Measurements from ENCODE around the gene ID3.
"Not testable (repeated sequence)": the region's sequence is repeated elsewhere in the genome, so short reads cannot be mapped to it uniquely, and the experiment has no call there.

ID3 gene

GRCh38 chr1:23546897-23547584, 12.3 kb downstream of the ID3 start:
- no peaks in the 10 kb centered on the region for H3K36me3 ChIP-seq (ENCODE audit: control insufficient read depth, insufficient read depth, low read length)
- DNase-seq (ENCODE audit: low read depth, low spot score): no peak
- no peaks in the 10 kb centered on the region for H3K27me3 ChIP-seq (ENCODE audit: control insufficient read depth, insufficient read depth, low read length)
- no peaks in the 10 kb centered on the region for H3K9me3 ChIP-seq (ENCODE audit: control insufficient read depth, insufficient read depth, low read length)
- H3K4me3 ChIP-seq (ENCODE audit: low read length): no peak overlapping the region
- no peak overlapping the region for H3K27ac ChIP-seq (ENCODE audit: low read length)
- WGBS (ENCODE audit: insufficient coverage, insufficient read length): no CpG with 5 or more reads among the region's 8 CpGs
- peaks cover 6% of the 10 kb centered on the region for H3K4me1 ChIP-seq (ENCODE audit: control insufficient read depth, insufficient read depth, low read length)

- H3K27me3 ChIP-seq (ENCODE audit: control insufficient read depth, insufficient read depth, low read length): no peaks in the 10 kb centered on the region
- H3K36me3 ChIP-seq (ENCODE audit: control insufficient read depth, insufficient read depth, low read length): no peaks in the 10 kb centered on the region
- DNase-seq (ENCODE audit: low read depth, low spot score): no peak
- no CpG with 5 or more reads among the region's 9 CpGs for WGBS (ENCODE audit: insufficient coverage, insufficient read length)
- H3K4me3 ChIP-seq (ENCODE audit: low read length): no peak overlapping the region
- no peaks in the 10 kb centered on the region for H3K9me3 ChIP-seq (ENCODE audit: control insufficient read depth, insufficient read depth, low read length)
- peaks cover 6% of the 10 kb centered on the region for H3K4me1 ChIP-seq (ENCODE audit: control insufficient read depth, insufficient read depth, low read length)
- no peak overlapping the region for H3K27ac ChIP-seq (ENCODE audit: low read length)
Measured at GRCh38 chr1:23545851-23546250, 13.4 kb downstream of the ID3 start.

- H3K27ac ChIP-seq (ENCODE audit: low read length): no peak overlapping the region
- DNase-seq (ENCODE audit: low read depth, low spot score): no peak
Measured at GRCh38 chr1:23544444-23545389, 14.6 kb downstream of the ID3 start.

GRCh38 chr1:23543707-23544443, 15.4 kb downstream of the ID3 start:
- H3K4me3 ChIP-seq (ENCODE audit: low read length): no peak overlapping the region
- no peak overlapping the region for H3K27ac ChIP-seq (ENCODE audit: low read length)
- no CpG with 5 or more reads among the region's 8 CpGs for WGBS (ENCODE audit: insufficient coverage, insufficient read length)
- DNase-seq (ENCODE audit: low read depth, low spot score): no peak
- H3K4me1 ChIP-seq (ENCODE audit: control insufficient read depth, insufficient read depth, low read length): peaks cover 4% of the 10 kb centered on the region
- H3K27me3 ChIP-seq (ENCODE audit: control insufficient read depth, insufficient read depth, low read length): no peaks in the 10 kb centered on the region
- no peaks in the 10 kb centered on the region for H3K9me3 ChIP-seq (ENCODE audit: control insufficient read depth, insufficient read depth, low read length)
- no peaks in the 10 kb centered on the region for H3K36me3 ChIP-seq (ENCODE audit: control insufficient read depth, insufficient read depth, low read length)

More at GRCh38 chr1:23544444-23545389, 14.6 kb downstream of the ID3 start:
- Histone ChIP-seq H3K4me1 (ENCODE audit: control insufficient read depth, insufficient read depth, low read length) (peaks cover 4% of the 10 kb centered on the region), H3K9me3 (ENCODE audit: control insufficient read depth, insufficient read depth, low read length) (no peaks in the 10 kb centered on the region), H3K36me3 (ENCODE audit: control insufficient read depth, insufficient read depth, low read length) (no peaks in the 10 kb centered on the region), H3K27me3 (ENCODE audit: control insufficient read depth, insufficient read depth, low read length) (no peaks in the 10 kb centered on the region), H3K4me3 (ENCODE audit: low read length) (no peak overlapping the region)
- WGBS (ENCODE audit: insufficient coverage, insufficient read length): no CpG with 5 or more reads among the region's 8 CpGs

- no CpG with 5 or more reads among the region's 5 CpGs for WGBS (ENCODE audit: insufficient coverage, insufficient read length)
- H3K9me3 ChIP-seq (ENCODE audit: control insufficient read depth, insufficient read depth, low read length); H3K4me1 ChIP-seq (ENCODE audit: control insufficient read depth, insufficient read depth, low read length): not testable (repeated sequence)
Measured at GRCh38 chr1:23542940-23543339, 16.4 kb downstream of the ID3 start.

GRCh38 chr1:23539698-23540266, 19.5 kb downstream of the ID3 start:
- no peaks in the 10 kb centered on the region for H3K4me1 ChIP-seq (ENCODE audit: control insufficient read depth, insufficient read depth, low read length)
- H3K27me3 ChIP-seq (ENCODE audit: control insufficient read depth, insufficient read depth, low read length): no peaks in the 10 kb centered on the region
- no peaks in the 10 kb centered on the region for H3K9me3 ChIP-seq (ENCODE audit: control insufficient read depth, insufficient read depth, low read length)
- H3K4me3 ChIP-seq (ENCODE audit: low read length): no peak overlapping the region
- H3K36me3 ChIP-seq (ENCODE audit: control insufficient read depth, insufficient read depth, low read length): no peaks in the 10 kb centered on the region
- no peak overlapping the region for H3K27ac ChIP-seq (ENCODE audit: low read length)
- no CpG with 5 or more reads among the region's 16 CpGs for WGBS (ENCODE audit: insufficient coverage, insufficient read length)
- no peak for DNase-seq (ENCODE audit: low read depth, low spot score)

More at GRCh38 chr1:23542940-23543339, 16.4 kb downstream of the ID3 start:
- not testable (repeated sequence) for H3K4me3 ChIP-seq (ENCODE audit: low read length); H3K36me3 ChIP-seq (ENCODE audit: control insufficient read depth, insufficient read depth, low read length); DNase-seq (ENCODE audit: low read depth, low spot score); H3K27me3 ChIP-seq (ENCODE audit: control insufficient read depth, insufficient read depth, low read length); H3K27ac ChIP-seq (ENCODE audit: low read length)

GRCh38 chr1:23537296-23537973, 21.9 kb downstream of the ID3 start:
- Histone ChIP-seq H3K4me3 (ENCODE audit: low read length) (no peak overlapping the region), H3K9me3 (ENCODE audit: control insufficient read depth, insufficient read depth, low read length) (no peaks in the 10 kb centered on the region), H3K27me3 (ENCODE audit: control insufficient read depth, insufficient read depth, low read length) (no peaks in the 10 kb centered on the region), H3K36me3 (ENCODE audit: control insufficient read depth, insufficient read depth, low read length) (no peaks in the 10 kb centered on the region), H3K4me1 (ENCODE audit: control insufficient read depth, insufficient read depth, low read length) (no peaks in the 10 kb centered on the region), H3K27ac (ENCODE audit: low read length) (no peak overlapping the region)
- no peak for DNase-seq (ENCODE audit: low read depth, low spot score)
- WGBS (ENCODE audit: insufficient coverage, insufficient read length): no CpG with 5 or more reads among the region's 9 CpGs

- no peak overlapping the region for H3K27ac ChIP-seq (ENCODE audit: low read length)
- H3K36me3 ChIP-seq (ENCODE audit: control insufficient read depth, insufficient read depth, low read length): no peaks in the 10 kb centered on the region
- no peaks in the 10 kb centered on the region for H3K9me3 ChIP-seq (ENCODE audit: control insufficient read depth, insufficient read depth, low read length)
- DNase-seq (ENCODE audit: low read depth, low spot score): no peak
- peaks cover 5% of the 10 kb centered on the region; the same call in 1 of the 2 replicates for H3K27me3 ChIP-seq (ENCODE audit: control insufficient read depth, insufficient read depth, low read length)
- H3K4me1 ChIP-seq (ENCODE audit: control insufficient read depth, insufficient read depth, low read length): peaks cover 4% of the 10 kb centered on the region; the same call in 1 of the 2 replicates
- no CpG with 5 or more reads among the region's 6 CpGs for WGBS (ENCODE audit: insufficient coverage, insufficient read length)
- H3K4me3 ChIP-seq (ENCODE audit: low read length): no peak overlapping the region
Measured at GRCh38 chr1:23533246-23534023, 25.9 kb downstream of the ID3 start.

GRCh38 chr1:23531562-23532094, 27.7 kb downstream of the ID3 start:
- H3K36me3 ChIP-seq (ENCODE audit: control insufficient read depth, insufficient read depth, low read length): no peaks in the 10 kb centered on the region
- no peaks in the 10 kb centered on the region for H3K9me3 ChIP-seq (ENCODE audit: control insufficient read depth, insufficient read depth, low read length)
- DNase-seq (ENCODE audit: low read depth, low spot score): no peak
- H3K27me3 ChIP-seq (ENCODE audit: control insufficient read depth, insufficient read depth, low read length): peaks cover 5% of the 10 kb centered on the region; the same call in 1 of the 2 replicates
- H3K4me1 ChIP-seq (ENCODE audit: control insufficient read depth, insufficient read depth, low read length): peaks cover 4% of the 10 kb centered on the region; the same call in 1 of the 2 replicates
- no peak overlapping the region; the same call in 1 of the 2 replicates for H3K4me3 ChIP-seq (ENCODE audit: low read length)
- WGBS (ENCODE audit: insufficient coverage, insufficient read length): no CpG with 5 or more reads among the region's 5 CpGs
- H3K27ac ChIP-seq (ENCODE audit: low read length): no peak overlapping the region
